ELR (cell line): ENCODE data around the gene TRIP6.

Experiments
- DNase-seq: peaks from one replicate; pipeline ENCODE4 v3.0.0-alpha.2; 2015; ENCODE audit warnings: low read depth

The TRIP6 gene

DNA sequence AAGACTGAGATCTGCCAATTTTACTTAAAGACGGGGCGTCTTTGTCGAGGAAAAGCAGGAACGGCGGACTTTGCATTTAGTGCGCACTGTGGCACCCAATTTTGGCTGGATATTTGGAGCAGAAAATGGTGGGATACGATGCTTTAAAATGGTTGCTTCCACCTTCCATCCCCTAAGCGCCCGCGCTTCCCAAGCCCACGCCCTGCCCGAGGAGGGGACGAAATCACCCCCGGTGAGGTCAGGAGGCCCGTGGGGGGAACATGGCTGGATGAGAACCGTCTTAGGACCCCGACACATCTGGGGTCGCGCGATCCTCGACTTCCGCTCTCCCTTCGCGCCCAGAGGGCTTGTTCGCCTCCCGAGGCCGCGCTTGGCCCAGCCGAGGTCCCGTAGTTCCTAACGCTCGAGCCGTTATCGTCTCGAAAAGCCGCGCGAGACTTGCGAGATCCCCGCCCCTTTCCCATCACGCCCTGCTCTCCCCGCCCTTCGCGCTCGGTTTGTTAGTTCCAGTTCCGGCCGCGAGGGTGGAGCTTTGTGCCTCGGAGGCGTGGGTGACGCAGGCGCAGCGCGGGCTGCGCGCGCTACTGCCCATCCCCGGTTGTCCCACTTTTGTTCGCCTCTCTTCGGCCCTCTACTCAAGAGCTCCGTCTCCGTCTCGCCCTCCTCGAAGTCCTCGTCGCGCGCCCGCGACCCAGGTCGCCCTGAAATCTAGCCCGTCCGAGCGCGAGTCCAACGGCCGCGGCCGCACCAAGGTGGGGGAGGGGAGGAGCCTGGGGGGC, 7.6 kb downstream of the TRIP6 start, which contains the start of gene SRRT:
SRRT (plus strand) TSS at position 527 of the 779 bp plus-strand sequence. CDS start 488 bp downstream, outside the sequence.
- DNase-seq: peak; percentile 98

GRCh38 chr7:100875356-100875751, 8.2 kb downstream of the TRIP6 start:
- DNase-seq: peak; percentile 51

GRCh38 chr7:100878013-100878412, 10.8 kb downstream of the TRIP6 start:
- no peak for DNase-seq

DNA sequence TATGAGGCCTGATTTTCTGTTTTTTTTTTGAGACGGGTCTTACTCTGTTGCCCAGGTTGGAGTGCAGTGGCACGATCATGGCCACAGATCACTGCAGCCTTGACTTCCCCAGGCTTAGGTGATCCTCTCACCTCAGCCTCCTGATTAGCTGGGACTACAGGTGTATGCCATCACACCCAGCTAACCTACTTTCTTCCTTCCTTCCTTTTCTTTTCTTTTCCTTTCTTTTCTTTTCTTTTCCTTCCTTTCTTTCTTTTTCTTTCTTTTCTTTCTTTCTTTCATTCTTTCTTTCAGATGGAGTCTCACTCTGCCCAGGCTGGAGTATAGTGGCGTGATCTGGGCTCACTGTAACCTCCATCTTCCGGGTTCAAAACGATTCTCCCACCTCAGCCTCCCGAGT, 11.5 kb downstream of the TRIP6 start:
- no peak for DNase-seq

DNA sequence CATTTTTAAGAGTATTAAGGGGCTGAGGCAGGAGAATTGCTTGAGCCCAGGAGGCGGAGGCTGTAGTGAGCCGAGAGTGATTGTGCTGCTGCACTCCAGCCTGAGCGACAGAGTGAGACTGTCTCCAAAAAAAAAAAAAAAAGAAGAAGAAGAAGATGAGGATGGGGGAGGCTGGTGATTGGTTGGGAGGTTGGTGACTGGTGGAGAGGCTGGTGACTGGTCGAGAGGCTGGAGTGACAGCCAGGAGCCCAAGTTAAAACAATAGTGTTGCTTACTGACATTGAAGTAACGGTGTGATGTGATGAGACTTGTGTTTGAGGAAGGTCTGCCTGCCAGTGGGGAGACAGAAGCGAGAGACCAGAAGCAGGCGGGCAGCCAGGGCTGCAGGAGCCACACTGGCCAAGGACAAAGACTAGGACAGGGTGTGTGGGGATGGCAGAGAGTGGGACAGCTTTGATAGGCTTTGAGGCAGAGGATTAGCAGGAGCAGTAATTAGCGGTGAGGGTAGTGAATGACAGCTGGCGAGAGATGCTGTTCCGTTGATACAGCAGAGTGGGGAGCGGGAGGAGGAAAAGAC, 12.6 kb downstream of the TRIP6 start:
- no peak for DNase-seq

- DNase-seq: no peak
These were observed 13.5 kb downstream of the TRIP6 start for GRCh38 chr7:100880645-100881044.

GRCh38 chr7:100881136-100881535, 13.9 kb downstream of the TRIP6 start:
- no peak for DNase-seq

DNA sequence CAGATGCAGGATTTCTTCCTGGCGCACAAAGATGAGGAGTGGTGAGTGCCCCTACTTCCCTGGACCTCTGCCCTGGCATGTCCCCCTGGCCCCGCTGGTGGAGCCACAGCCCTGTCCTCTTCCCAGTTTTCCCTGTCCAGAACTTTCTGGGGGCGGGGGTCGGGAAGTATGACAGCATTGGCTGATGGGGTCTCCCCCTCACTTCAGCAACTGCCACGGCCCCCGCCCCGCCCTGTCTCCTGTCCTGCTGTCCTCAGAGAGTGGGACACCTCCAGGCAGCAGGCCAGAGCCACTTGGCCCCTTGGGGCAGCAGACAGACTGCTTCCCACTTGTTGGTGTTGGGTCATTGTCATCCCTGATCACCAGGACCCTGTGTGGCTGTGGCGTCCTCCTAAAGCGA, 15.0 kb downstream of the TRIP6 start:
- no peak for DNase-seq

GRCh38 chr7:100882785-100883526, 15.8 kb downstream of the TRIP6 start:
- DNase-seq: no peak

GRCh38 chr7:100884736-100885439, 17.7 kb downstream of the TRIP6 start:
- DNase-seq: no peak

DNA sequence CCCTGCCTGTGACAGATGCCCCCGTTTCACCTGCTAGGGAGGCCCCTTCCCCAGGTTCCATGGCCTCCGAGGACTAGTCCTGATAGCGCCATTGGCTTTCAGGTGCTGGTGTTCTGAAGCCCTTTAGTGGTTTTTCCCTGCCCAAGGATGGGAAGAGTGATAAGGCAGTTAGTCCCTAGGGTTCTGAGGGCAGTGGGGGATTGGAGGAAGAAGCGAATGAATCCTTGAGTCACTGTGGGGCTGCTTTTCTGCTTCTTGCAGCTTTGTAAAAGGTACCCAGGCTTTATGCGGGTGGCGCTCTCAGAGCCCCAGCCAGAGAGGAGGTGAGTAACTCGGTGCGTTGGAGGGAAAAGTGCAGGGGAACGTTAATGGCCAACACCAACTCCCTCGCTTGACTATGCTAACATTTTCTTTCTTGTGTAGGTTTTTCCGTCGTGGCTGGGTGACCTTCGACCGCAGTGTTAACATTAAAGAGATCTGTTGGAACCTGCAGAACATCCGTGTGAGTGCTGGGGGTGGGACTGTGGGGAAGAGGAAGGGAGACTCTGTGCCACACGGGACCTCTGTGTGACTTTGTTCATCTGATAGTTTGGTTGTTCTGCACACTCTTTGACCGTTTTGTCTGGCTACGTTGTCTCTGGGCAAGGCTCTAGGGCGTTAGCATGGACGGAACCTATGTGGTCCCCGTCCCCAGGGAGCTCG, 18.4 kb downstream of the TRIP6 start:
- no peak for DNase-seq

GRCh38 chr7:100886142-100886935, 19.2 kb downstream of the TRIP6 start:
- no peak for DNase-seq

DNA sequence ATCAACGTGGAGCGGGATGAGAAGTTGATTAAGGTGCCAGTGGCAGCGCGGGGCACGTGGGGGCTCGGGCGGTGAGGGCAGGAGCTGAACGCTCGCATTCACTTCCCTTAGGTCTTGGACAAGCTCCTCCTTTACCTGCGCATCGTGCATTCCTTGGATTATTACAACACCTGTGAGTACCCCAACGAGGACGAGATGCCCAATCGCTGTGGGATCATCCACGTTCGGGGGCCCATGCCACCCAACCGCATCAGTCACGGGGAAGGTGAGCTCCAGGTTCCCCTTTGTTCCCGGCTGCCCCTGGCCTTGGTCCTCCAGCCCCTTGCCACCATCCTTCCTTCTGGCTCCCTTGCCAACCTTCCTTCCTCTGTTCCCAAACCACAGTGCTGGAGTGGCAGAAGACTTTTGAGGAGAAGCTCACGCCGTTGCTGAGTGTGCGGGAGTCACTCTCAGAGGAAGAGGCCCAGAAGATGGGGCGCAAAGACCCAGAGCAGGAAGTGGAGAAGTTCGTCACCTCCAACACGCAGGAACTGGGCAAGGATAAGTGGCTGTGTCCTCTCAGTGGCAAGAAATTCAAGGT, 19.8 kb downstream of the TRIP6 start:
- DNase-seq: no peak

- no peak for DNase-seq
These were observed 20.5 kb downstream of the TRIP6 start for GRCh38 chr7:100887516-100888290.

DNA sequence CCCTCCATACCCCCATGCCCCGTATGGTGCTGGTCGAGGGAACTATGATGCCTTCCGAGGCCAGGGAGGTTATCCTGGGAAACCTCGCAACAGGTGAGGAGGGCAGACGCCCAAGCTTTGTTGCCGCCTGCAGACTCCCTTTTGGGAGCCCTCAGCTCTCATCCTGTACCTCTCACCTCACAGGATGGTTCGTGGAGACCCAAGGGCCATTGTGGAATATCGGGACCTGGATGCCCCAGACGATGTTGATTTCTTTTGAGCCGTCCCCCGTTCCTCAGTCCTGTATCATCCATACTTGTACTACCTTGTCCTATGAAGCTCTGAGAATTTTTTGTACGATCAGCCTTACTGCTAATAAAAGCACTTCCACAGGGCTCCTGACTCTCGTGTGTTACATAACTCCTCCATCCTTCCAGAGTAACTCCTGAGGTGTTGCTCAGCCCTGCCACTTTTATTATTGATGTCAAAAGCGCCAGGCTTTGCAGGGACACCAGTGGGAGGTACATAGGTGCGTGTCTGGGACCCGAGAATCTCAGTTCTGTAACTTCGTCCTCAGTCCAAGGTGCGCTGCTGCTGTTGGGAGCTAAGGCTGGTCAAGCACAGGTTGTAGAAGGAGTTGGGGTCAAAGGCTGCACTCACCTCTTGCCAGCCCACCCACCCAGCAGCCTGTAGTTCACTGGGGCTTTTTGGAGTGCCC, 21.3 kb downstream of the TRIP6 start:
- no peak for DNase-seq

GRCh38 chr7:100888988-100889750, 22.0 kb downstream of the TRIP6 start, which contains the start of gene UFSP1:
Gene UFSP1, minus strand, starts transcription at chr7:100889715. Its CDS starts 444 bp downstream, at chr7:100889271.
- DNase-seq: no peak

DNA sequence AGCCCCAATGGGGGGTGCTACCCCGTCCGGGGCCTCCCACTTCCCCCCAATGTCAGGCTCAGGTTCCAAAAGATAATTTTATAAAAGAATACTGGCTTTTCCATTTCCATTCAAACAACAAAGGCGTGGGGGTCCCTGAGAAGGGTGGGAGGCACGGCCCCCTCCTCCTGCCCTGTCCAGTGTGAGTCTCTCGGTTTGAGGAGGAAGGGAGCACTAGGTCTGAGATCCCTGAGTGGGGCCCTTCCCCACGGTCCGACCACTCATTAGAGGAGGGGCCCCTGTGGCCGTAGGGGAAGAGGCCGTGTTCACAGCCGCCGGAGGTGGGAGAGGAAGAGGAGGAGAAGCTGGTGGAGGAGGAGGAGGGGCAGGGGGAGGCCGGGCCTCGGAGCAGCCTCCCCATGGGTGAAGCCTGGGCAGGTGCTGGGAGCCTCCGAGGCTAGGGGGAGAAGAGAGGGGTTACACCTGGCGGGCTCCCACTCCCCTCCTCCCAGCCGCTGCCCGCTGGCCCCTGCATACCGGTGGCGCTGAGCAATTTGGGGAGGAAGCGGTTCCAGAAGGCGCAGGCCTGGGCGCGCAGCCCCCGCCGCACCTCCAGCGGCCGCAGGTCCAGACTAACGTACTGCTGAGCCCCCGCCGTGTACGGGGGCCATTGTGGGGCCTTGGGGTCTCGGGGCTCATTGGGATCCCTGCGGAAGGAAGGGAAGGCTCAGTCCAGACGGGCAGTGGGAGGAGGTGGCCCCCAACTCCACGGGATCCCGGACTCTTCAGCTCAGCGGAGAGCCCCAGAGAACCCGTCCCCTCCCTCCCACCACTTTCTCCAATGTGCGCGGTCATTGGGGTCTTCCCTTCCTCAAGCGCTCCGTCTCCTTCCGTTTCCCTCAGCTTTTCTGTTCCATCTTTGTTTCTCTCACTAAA, 23.7 kb downstream of the TRIP6 start:
- DNase-seq: no peak
